Measurements from ENCODE around the gene UTP14A. TPM values are rescaled to one million over a fixed set of nuclear protein-coding genes. Genes with fewer than 3 reads are reported as not detected.

UTP14A gene
- total RNA-seq, 1 donor from 2014 or later, result 6.9 TPM

Other genes with a start within 250 kb of the UTP14A start
- 0.73 TPM for gene XPNPEP2, start 167.2 kb upstream of the UTP14A start, total RNA-seq
- gene SASH3, start 126.2 kb upstream of the UTP14A start, total RNA-seq, result 2.2 TPM
- gene ZDHHC9, start 62.3 kb upstream of the UTP14A start, total RNA-seq, result 17.3 TPM
- 10.1 TPM for gene BCORL1, start 76.5 kb downstream of the UTP14A start, total RNA-seq
- gene ELF4, start 204.3 kb downstream of the UTP14A start, total RNA-seq, result 2.0 TPM

Measured in Right ventricle myocardium superior (tissue), 1 donor.